HEK293 (cell line): ENCODE data around the gene PPP1R27.

ENCODE experiments used
- INSM2 ChIP-seq: fragments of 450-650 bp; formaldehyde crosslinking; IDR thresholded peaks from 2 replicates; pipeline ENCODE4 v1.5.1; 2016; ENCODE audit warnings: missing biosample characterization, missing genetic modification characterization
- KLF17 ChIP-seq: fragments of 450-650 bp; formaldehyde crosslinking; IDR thresholded peaks from 2 replicates; pipeline ENCODE4 v1.5.1; 2016; ENCODE audit warnings: missing biosample characterization, missing genetic modification characterization
- SETDB1 ChIP-seq: IDR thresholded peaks from one replicate; pipeline ENCODE4 v1.6.1; 2017; ENCODE audit warnings: mild to moderate bottlenecking, low read length, moderate library complexity, mixed read lengths; ENCODE audit not compliant: insufficient read length
- SP7 ChIP-seq: fragments of 450-650 bp; formaldehyde crosslinking; IDR thresholded peaks from 2 replicates; pipeline ENCODE4 v1.5.1; 2016; ENCODE audit warnings: missing biosample characterization, missing genetic modification characterization
- ZBTB1 ChIP-seq: fragments of 450-650 bp; formaldehyde crosslinking; IDR thresholded peaks from 2 replicates; pipeline ENCODE4 v1.5.1; 2016; ENCODE audit warnings: missing biosample characterization, missing genetic modification characterization
- ZNF169 ChIP-seq: fragments of 450-650 bp; formaldehyde crosslinking; IDR thresholded peaks from 2 replicates; pipeline ENCODE4 v1.5.1; 2016; ENCODE audit warnings: missing biosample characterization, missing genetic modification characterization
- ZNF202 ChIP-seq: fragments of 450-650 bp; formaldehyde crosslinking; IDR thresholded peaks from 2 replicates; pipeline ENCODE4 v1.5.1; 2016; ENCODE audit warnings: missing biosample characterization, missing genetic modification characterization, borderline replicate concordance
- ZNF211 ChIP-seq: fragments of 450-650 bp; formaldehyde crosslinking; IDR thresholded peaks from 2 replicates; pipeline ENCODE4 v1.5.1; 2016; ENCODE audit warnings: low read depth, missing biosample characterization, missing genetic modification characterization
- ZNF274 ChIP-seq, 2 experiments: fragments of 200-500 bp in 1 of 2; fragments of 450-650 bp in 1 of 2; sonication (Bioruptor generic) in 1 of 2; formaldehyde crosslinking in 1 of 2; IDR thresholded peaks; 2 replicates each; pipeline versions ENCODE4 v1.5.1 to v1.6.1; 2014 to 2016; ENCODE audit warnings: borderline replicate concordance in 1 of 2, inconsistent platforms in 1 of 2, low read length in 1 of 2, missing biosample characterization in 1 of 2, missing genetic modification characterization in 1 of 2
- ZNF280C ChIP-seq: fragments of 450-650 bp; formaldehyde crosslinking; IDR thresholded peaks from 2 replicates; pipeline ENCODE4 v1.5.1; 2016; ENCODE audit warnings: missing biosample characterization, missing genetic modification characterization
- ZNF280D ChIP-seq: fragments of 450-650 bp; formaldehyde crosslinking; IDR thresholded peaks from 2 replicates; pipeline ENCODE4 v1.5.1; 2016; ENCODE audit warnings: missing biosample characterization, missing genetic modification characterization
- ZNF302 ChIP-seq: fragments of 450-650 bp; formaldehyde crosslinking; IDR thresholded peaks from 2 replicates; pipeline ENCODE4 v1.5.1; 2016; ENCODE audit warnings: missing biosample characterization, missing genetic modification characterization, low read depth
- ZNF341 ChIP-seq: fragments of 450-650 bp; formaldehyde crosslinking; IDR thresholded peaks from 2 replicates; pipeline ENCODE4; 2016; ENCODE audit warnings: low read depth, missing biosample characterization, missing genetic modification characterization
- ZNF398 ChIP-seq: fragments of 450-650 bp; formaldehyde crosslinking; IDR thresholded peaks from 2 replicates; pipeline ENCODE4 v1.5.1; 2017; ENCODE audit warnings: missing biosample characterization, missing genetic modification characterization
- ZNF416 ChIP-seq: fragments of 450-650 bp; formaldehyde crosslinking; IDR thresholded peaks from 2 replicates; pipeline ENCODE4 v1.5.1; 2016; ENCODE audit warnings: missing biosample characterization, missing genetic modification characterization
- ZNF510 ChIP-seq: fragments of 450-650 bp; formaldehyde crosslinking; IDR thresholded peaks from 2 replicates; pipeline ENCODE4 v1.5.1; 2018; ENCODE audit warnings: mild to moderate bottlenecking, missing genetic modification characterization, missing biosample characterization; ENCODE audit not compliant: insufficient replicate concordance
- ZNF514 ChIP-seq: fragments of 450-650 bp; formaldehyde crosslinking; IDR thresholded peaks from 2 replicates; pipeline ENCODE4 v1.5.1; 2016; ENCODE audit warnings: missing biosample characterization, missing genetic modification characterization
- ZNF521 ChIP-seq: fragments of 450-650 bp; formaldehyde crosslinking; IDR thresholded peaks from 2 replicates; pipeline ENCODE4 v1.5.1; 2017; ENCODE audit warnings: missing biosample characterization, mild to moderate bottlenecking, missing genetic modification characterization
- ZNF580 ChIP-seq: fragments of 450-650 bp; formaldehyde crosslinking; IDR thresholded peaks from 2 replicates; pipeline ENCODE4 v1.5.1; 2016; ENCODE audit warnings: missing biosample characterization, missing genetic modification characterization
- ZNF629 ChIP-seq: fragments of 450-650 bp; formaldehyde crosslinking; IDR thresholded peaks from 2 replicates; pipeline ENCODE4 v1.5.1; 2017; ENCODE audit warnings: missing biosample characterization, missing genetic modification characterization
- ZNF704 ChIP-seq: fragments of 450-650 bp; formaldehyde crosslinking; IDR thresholded peaks from 2 replicates; pipeline ENCODE4 v1.5.1; 2016; ENCODE audit warnings: missing biosample characterization, missing genetic modification characterization
- ZNF785 ChIP-seq: fragments of 450-650 bp; formaldehyde crosslinking; IDR thresholded peaks from 2 replicates; pipeline ENCODE4 v1.5.1; 2016; ENCODE audit warnings: missing biosample characterization, missing genetic modification characterization
- TF ChIP-seq, protein P1 (sequence below): fragments of 450-650 bp; formaldehyde crosslinking; IDR thresholded peaks from 2 replicates; pipeline ENCODE4 v1.5.1; 2016; ENCODE audit warnings: missing biosample characterization, missing genetic modification characterization

Gene PPP1R27

GRCh38 chr17:81792675-81793615 lies 41.9 kb downstream of the PPP1R27 start (continued):
- TF ChIP-seq ZNF704 (tag by site-specific recombination) (0 out of 2 replicates have a peak, but pooled peaks have one; percentile 31), ZNF169 (tag by site-specific recombination) (no peak), ZNF580 (tag by site-specific recombination) (no peak), ZNF416 (no peak), ZNF302 (tag by site-specific recombination) (no peak; the same call in 1 of the 2 replicates), ZNF274 (IDR thresholded peaks at IDR 0.05; ENCODE audit: low read length) (no peak), ZNF274 (tag by site-specific recombination; IDR thresholded peaks at IDR 0.05; ENCODE audit: borderline replicate concordance) (peak; percentile 47; the same call in 1 of the 2 replicates), SETDB1 (no peak), ZNF280C (tag by site-specific recombination) (0 out of 2 replicates have a peak, but pooled peaks have one; percentile 35), ZNF514 (0 out of 2 replicates have a peak, but pooled peaks have one; percentile 13), ZNF211 (tag by site-specific recombination) (peak; percentile 46; the same call in 1 of the 2 replicates), ZNF521 (tag by site-specific recombination) (peak; percentile 90; the same call in 1 of the 2 replicates), INSM2 (peak; percentile 20; the same call in 1 of the 2 replicates), ZNF398 (0 out of 2 replicates have a peak, but pooled peaks have one; percentile 20), ZBTB1 (tag by site-specific recombination) (no peak), ZNF785 (tag by site-specific recombination) (peak; percentile 64), ZNF280D (tag by site-specific recombination) (no peak), ZNF202 (tag by site-specific recombination) (no peak), ZNF629 (no peak), KLF17 (no peak), ZNF341 (tag by site-specific recombination) (no peak), ZNF510 (tag by site-specific recombination) (no peak), SP7 (tag by site-specific recombination) (no peak)
- TF ChIP-seq, protein P1, sequence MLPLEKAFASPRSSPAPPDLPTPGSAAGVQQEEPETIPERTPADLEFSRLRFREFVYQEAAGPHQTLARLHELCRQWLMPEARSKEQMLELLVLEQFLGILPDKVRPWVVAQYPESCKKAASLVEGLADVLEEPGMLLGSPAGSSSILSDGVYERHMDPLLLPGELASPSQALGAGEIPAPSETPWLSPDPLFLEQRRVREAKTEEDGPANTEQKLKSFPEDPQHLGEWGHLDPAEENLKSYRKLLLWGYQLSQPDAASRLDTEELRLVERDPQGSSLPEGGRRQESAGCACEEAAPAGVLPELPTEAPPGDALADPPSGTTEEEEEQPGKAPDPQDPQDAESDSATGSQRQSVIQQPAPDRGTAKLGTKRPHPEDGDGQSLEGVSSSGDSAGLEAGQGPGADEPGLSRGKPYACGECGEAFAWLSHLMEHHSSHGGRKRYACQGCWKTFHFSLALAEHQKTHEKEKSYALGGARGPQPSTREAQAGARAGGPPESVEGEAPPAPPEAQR (tag by site-specific recombination): 0 out of 2 replicates have a peak, but pooled peaks have one; percentile 41
